HEK293T (cell line): ENCODE measurements around the gene ENPP1.

Experiments used
- BHLHE40 ChIP-seq: fragments of 450-650 bp; IDR thresholded peaks from 2 replicates; pipeline ENCODE4 v1.6.1; 2016; ENCODE audit warnings: mild to moderate bottlenecking, moderate library complexity, borderline replicate concordance
- FOXM1 ChIP-seq: fragments of 450-650 bp; IDR thresholded peaks from 2 replicates; pipeline ENCODE4 v1.6.1; 2017; ENCODE audit warnings: mild to moderate bottlenecking, borderline replicate concordance

GRCh38 chr6:131897050-131897435 lies 89.2 kb downstream of the ENPP1 start:
- no peak for TF ChIP-seq BHLHE40
- TF ChIP-seq FOXM1: no peak
